Activated CD4-positive, alpha-beta T cell treated with anti-CD3 and anti-CD28 coated beads, Interleukin-2, amount 10 ng/mL, durations not matched to agents 7 days and 5 days (primary cell): ENCODE measurements around the gene JPH3. TPM values are rescaled to one million over a fixed set of nuclear protein-coding genes. Genes with fewer than 3 reads are reported as not detected.

Experiments used
- CTCF ChIA-PET: fragments of 350-600 bp; sonication (Branson Sonifier 250); formaldehyde crosslinking; loops from one replicate; lab custom pipeline; 2021; ENCODE audit warnings: antibody characterized with exemption; lab: Charles Lee
- POLR2A ChIA-PET: fragments of 350-600 bp; sonication (Branson Sonifier 250); formaldehyde crosslinking; loops from one replicate; lab custom pipeline; 2021; ENCODE audit warnings: antibody characterized with exemption; lab: Charles Lee
- DNase-seq: peaks from one replicate; pipeline ENCODE4 v3.0.0-alpha.2; 2020
- H3K27ac Mint-ChIP-seq: one replicate; pipeline ENCODE4 v1.8.0; 2021; ENCODE audit warnings: mild to moderate bottlenecking, moderate library complexity, mixed read lengths
- H3K27me3 Mint-ChIP-seq: one replicate; pipeline ENCODE4 v1.8.0; 2021; ENCODE audit warnings: mixed read lengths
- H3K36me3 Mint-ChIP-seq: one replicate; pipeline ENCODE4 v1.8.0; 2021; ENCODE audit warnings: low read depth, mixed read lengths
- H3K4me1 Mint-ChIP-seq: one replicate; pipeline ENCODE4 v1.8.0; 2021; ENCODE audit warnings: mixed read lengths
- H3K4me3 Mint-ChIP-seq: one replicate; pipeline ENCODE4 v1.8.0; 2021; ENCODE audit warnings: mild to moderate bottlenecking, moderate library complexity, mixed read lengths
- H3K9me3 Mint-ChIP-seq: one replicate; pipeline ENCODE4 v1.8.0; 2021; ENCODE audit warnings: mixed read lengths
- total RNA-seq, 2 experiments: library from RNA; stranded (reverse); gene quantifications; one replicate each; pipeline ENCODE4 v1.2.3, GENCODE V29; 2021

JPH3 gene
- total RNA-seq, 2 experiments from 2014 or later: not detected

GRCh38 chr16:87580855-87581261 is 21.4 kb upstream of the JPH3 start:
- no peaks in the 10 kb centered on the region for H3K36me3 Mint-ChIP-seq
- no peaks in the 10 kb centered on the region for H3K9me3 Mint-ChIP-seq
- no peaks in the 10 kb centered on the region for H3K4me1 Mint-ChIP-seq
- no peak overlapping the region for H3K27ac Mint-ChIP-seq
- no peak for DNase-seq
- no peak overlapping the region for H3K4me3 Mint-ChIP-seq
- H3K27me3 Mint-ChIP-seq: peaks cover 12% of the 10 kb centered on the region
- CTCF ChIA-PET: no interaction called here
- POLR2A ChIA-PET: no interaction called here

DNA sequence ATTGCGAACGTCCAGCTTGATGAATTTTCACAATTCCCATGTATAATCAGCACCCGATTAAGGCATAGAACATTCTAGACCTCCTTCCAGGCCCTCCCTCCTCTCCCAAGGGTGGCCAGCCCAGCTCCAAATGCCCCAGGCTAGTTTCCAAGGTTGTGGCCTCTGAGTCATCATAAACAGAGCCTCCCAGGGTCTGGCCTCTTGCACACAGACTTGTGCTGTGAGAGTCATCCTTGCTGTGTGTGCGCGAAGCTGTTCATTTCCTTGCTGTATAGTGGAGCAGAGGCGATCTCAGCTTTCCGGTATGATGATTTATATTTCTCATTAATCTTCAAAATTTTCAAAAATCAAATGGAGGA is 20.5 kb upstream of the JPH3 start:
- CTCF ChIA-PET: no interaction called here
- Mint-ChIP-seq H3K27ac (no peak overlapping the region), H3K27me3 (peaks cover 15% of the 10 kb centered on the region)

GRCh38 chr16:87582216-87582965 is 19.9 kb upstream of the JPH3 start:
- Mint-ChIP-seq H3K27ac (no peak overlapping the region), H3K4me1 (no peaks in the 10 kb centered on the region), H3K27me3 (peaks cover 15% of the 10 kb centered on the region), H3K9me3 (no peaks in the 10 kb centered on the region), H3K4me3 (no peak overlapping the region), H3K36me3 (no peaks in the 10 kb centered on the region)
- ChIA-PET CTCF (interaction anchor here (0.5 kb wide), 1 partner anchor 114 kb away, joined by 3 read pairs; no protein-coding TSS in a partner anchor), POLR2A (no interaction called here)
- no peak for DNase-seq

More for the DNA sequence above, 20.5 kb upstream of the JPH3 start:
- Mint-ChIP-seq H3K9me3 (no peaks in the 10 kb centered on the region), H3K4me1 (no peaks in the 10 kb centered on the region), H3K36me3 (no peaks in the 10 kb centered on the region), H3K4me3 (no peak overlapping the region)
- POLR2A ChIA-PET: no interaction called here
- no peak for DNase-seq

DNA sequence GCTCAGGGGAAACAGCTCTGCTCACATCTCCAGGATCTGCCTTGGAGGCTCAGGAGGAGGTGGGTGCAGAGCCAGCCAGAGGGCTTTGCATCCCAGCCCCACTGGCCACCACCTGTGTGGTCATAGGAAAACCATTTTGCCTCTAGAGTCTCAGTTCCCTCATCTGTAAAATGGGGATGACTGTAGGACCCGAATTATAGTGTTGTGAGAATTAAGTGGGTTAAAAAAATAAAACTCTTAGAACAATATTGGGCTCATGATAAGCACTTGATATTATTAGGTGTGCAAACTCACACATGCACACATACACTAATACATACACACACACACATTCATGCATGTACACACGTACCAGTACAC is 19.4 kb upstream of the JPH3 start:
- Mint-ChIP-seq H3K9me3 (no peaks in the 10 kb centered on the region), H3K27me3 (peaks cover 15% of the 10 kb centered on the region), H3K27ac (no peak overlapping the region), H3K36me3 (no peaks in the 10 kb centered on the region), H3K4me1 (no peaks in the 10 kb centered on the region), H3K4me3 (no peak overlapping the region)
- no peak for DNase-seq
- CTCF ChIA-PET: interaction anchor here (0.5 kb wide), 1 partner anchor 115 kb away, joined by 3 read pairs; no protein-coding TSS in a partner anchor
- POLR2A ChIA-PET: no interaction called here

GRCh38 chr16:87583453-87584131 is 18.7 kb upstream of the JPH3 start:
- Mint-ChIP-seq H3K4me3 (no peak overlapping the region), H3K27ac (no peak overlapping the region)

GRCh38 chr16:87584271-87584670 is 18.0 kb upstream of the JPH3 start:
- POLR2A ChIA-PET: no interaction called here
- no peaks in the 10 kb centered on the region for H3K9me3 Mint-ChIP-seq
- no peak overlapping the region for H3K4me3 Mint-ChIP-seq
- H3K27ac Mint-ChIP-seq: no peak overlapping the region
- peaks cover 18% of the 10 kb centered on the region for H3K27me3 Mint-ChIP-seq
- CTCF ChIA-PET: interaction anchor here (0.6 kb wide), 1 partner anchor 372 kb away, joined by 4 read pairs; no protein-coding TSS in a partner anchor
- no peaks in the 10 kb centered on the region for H3K36me3 Mint-ChIP-seq
- no peak for DNase-seq
- no peaks in the 10 kb centered on the region for H3K4me1 Mint-ChIP-seq

More at GRCh38 chr16:87583453-87584131, 18.7 kb upstream of the JPH3 start:
- Mint-ChIP-seq H3K9me3 (no peaks in the 10 kb centered on the region), H3K36me3 (no peaks in the 10 kb centered on the region), H3K4me1 (no peaks in the 10 kb centered on the region), H3K27me3 (peaks cover 15% of the 10 kb centered on the region)
- CTCF ChIA-PET: interaction anchor here (0.6 kb wide), 1 partner anchor 373 kb away, joined by 4 read pairs; no protein-coding TSS in a partner anchor
- POLR2A ChIA-PET: no interaction called here
- DNase-seq: no peak

DNA sequence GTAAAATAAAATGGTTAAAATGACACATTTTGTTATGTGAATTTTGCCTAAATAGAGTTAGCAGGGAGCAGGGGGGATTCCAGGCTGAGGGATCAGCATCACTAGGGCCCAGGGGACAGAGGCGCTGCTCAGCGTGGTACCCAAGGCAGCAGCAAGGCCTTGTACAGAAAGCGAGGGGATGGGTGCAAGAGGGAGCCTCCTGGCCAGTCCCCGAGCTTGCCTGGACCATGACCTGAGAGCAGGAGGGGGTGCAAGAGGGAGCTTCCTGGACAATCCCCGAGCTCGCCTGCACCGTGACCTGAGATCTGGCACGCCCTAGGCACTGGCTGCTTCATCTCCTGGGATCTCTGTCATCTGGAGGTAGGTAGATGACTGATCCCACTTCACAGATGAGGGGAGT is 17.3 kb upstream of the JPH3 start:
- Mint-ChIP-seq H3K27ac (no peak overlapping the region), H3K36me3 (no peaks in the 10 kb centered on the region), H3K9me3 (no peaks in the 10 kb centered on the region), H3K27me3 (peaks cover 18% of the 10 kb centered on the region), H3K4me1 (no peaks in the 10 kb centered on the region), H3K4me3 (no peak overlapping the region)
- CTCF ChIA-PET: no interaction called here
- POLR2A ChIA-PET: no interaction called here
- DNase-seq: no peak

DNA sequence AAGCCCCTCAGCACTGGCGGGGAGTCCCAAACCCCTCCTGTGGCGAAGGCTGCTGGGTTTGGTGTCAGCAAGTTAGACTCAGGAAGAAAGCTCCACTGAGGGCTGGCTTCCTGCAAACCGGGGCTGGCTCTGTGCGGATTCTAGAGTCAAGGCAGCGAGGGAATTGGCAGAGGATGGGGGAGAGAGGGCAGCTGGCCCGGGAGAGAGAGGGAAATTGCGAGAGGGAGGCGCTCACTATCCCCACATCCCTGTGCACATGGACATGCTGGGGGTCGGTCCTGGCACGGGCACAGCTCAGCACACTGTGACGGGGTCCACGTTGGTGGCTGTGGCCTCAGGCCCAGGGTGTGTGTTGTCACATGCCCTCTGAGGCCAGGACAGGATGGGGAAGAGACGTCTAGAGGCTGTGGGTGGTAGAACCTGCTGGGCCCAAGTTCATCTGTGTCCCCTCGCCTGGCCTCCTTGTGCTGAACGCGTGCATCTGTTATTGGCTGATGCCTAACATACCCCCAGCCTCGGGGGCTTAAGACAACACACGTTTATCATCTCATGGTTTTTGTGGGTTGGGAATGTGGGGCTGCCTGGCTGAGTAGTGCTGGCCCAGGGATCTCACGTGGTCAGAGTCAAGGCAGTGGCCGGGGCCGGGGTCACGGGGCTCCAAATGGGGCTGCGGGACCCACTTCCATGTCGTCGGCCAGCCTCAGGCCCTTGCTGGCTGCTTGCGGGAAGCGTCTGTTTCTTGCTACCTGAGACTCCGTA is 16.7 kb upstream of the JPH3 start:
- Mint-ChIP-seq H3K9me3 (no peaks in the 10 kb centered on the region), H3K4me3 (no peak overlapping the region), H3K4me1 (no peaks in the 10 kb centered on the region), H3K27ac (no peak overlapping the region), H3K27me3 (peaks cover 18% of the 10 kb centered on the region), H3K36me3 (no peaks in the 10 kb centered on the region)
- no peak for DNase-seq
- ChIA-PET CTCF (no interaction called here), POLR2A (no interaction called here)

- H3K27me3 Mint-ChIP-seq: peaks cover 19% of the 10 kb centered on the region
- H3K4me1 Mint-ChIP-seq: no peaks in the 10 kb centered on the region
- CTCF ChIA-PET: interaction anchor here (0.9 to 1.0 kb wide), 2 partner anchors 18 to 50 kb away, joined by 3 read pairs; no protein-coding TSS in a partner anchor
- no peaks in the 10 kb centered on the region for H3K9me3 Mint-ChIP-seq
- POLR2A ChIA-PET: no interaction called here
- no peak overlapping the region for H3K4me3 Mint-ChIP-seq
- H3K27ac Mint-ChIP-seq: no peak overlapping the region
- no peaks in the 10 kb centered on the region for H3K36me3 Mint-ChIP-seq
- no peak for DNase-seq
Observed at GRCh38 chr16:87586201-87586782, 16.0 kb upstream of the JPH3 start.

- Mint-ChIP-seq H3K27me3 (peaks cover 17% of the 10 kb centered on the region), H3K9me3 (no peaks in the 10 kb centered on the region), H3K36me3 (no peaks in the 10 kb centered on the region), H3K4me3 (no peak overlapping the region), H3K27ac (no peak overlapping the region), H3K4me1 (no peaks in the 10 kb centered on the region)
- POLR2A ChIA-PET: no interaction called here
- DNase-seq: no peak
- CTCF ChIA-PET: interaction anchor here (0.6 kb wide), 1 partner anchor 1972 kb away, joined by 3 read pairs; no protein-coding TSS in a partner anchor
Observed at GRCh38 chr16:87587636-87588035, 14.7 kb upstream of the JPH3 start.

DNA sequence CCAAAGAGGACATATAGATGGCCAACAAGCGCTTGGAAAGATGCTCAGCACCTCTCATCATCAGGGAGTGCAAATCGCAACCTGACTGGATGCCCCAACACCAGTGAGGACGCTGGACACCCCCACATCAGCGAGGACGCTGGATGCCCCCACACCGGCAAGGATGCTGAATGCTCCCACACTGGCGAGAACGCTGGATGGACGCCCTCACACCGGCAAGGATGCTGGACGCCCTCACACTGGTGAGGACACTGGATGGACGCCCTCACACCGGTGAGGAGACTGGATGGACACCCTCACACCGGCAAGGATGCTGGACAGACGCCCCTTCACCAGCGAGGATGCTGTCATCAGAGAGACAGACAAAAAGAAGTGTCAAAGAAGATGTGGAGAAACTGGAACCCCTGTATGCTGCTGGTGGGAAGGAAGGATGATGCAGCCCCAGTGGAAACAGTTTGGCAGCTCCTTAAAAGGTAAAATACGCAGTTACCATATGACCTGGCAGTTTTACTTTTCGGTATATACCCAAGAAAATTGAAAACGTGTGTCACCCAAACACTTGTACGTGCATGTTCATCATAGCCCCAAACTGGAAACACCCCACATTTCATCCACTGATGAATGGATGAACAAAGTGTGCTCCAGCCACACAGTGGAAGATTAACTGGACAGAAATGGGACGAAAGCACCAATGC is 10.1 kb upstream of the JPH3 start:
- Mint-ChIP-seq H3K9me3 (no peaks in the 10 kb centered on the region), H3K4me3 (no peak overlapping the region), H3K36me3 (no peaks in the 10 kb centered on the region), H3K4me1 (no peaks in the 10 kb centered on the region), H3K27me3 (peaks cover 4% of the 10 kb centered on the region), H3K27ac (no peak overlapping the region)
- CTCF ChIA-PET: no interaction called here
- no peak for DNase-seq
- POLR2A ChIA-PET: no interaction called here

GRCh38 chr16:87593710-87594258 is 8.5 kb upstream of the JPH3 start:
- no peak for DNase-seq
- POLR2A ChIA-PET: no interaction called here
- no peak overlapping the region for H3K27ac Mint-ChIP-seq
- H3K27me3 Mint-ChIP-seq: peaks cover 6% of the 10 kb centered on the region
- H3K36me3 Mint-ChIP-seq: no peaks in the 10 kb centered on the region
- CTCF ChIA-PET: no interaction called here
- no peaks in the 10 kb centered on the region for H3K4me1 Mint-ChIP-seq
- no peak overlapping the region for H3K4me3 Mint-ChIP-seq
- no peaks in the 10 kb centered on the region for H3K9me3 Mint-ChIP-seq
